Suprapubic skin (tissue), 3 donors: ENCODE data around the gene ASB18.

Source experiments
- CTCF ChIP-seq, 2 donors: fragments of 200-600 bp in 1 of 2; fragments of 450-650 bp in 1 of 2; sonication (generic) in 1 of 2; IDR thresholded peaks; one replicate each; pipeline ENCODE4 v1.5.1; 2016 to 2019; ENCODE audit warnings: antibody characterized with exemption in 2 of 2, mild to moderate bottlenecking in 1 of 2, moderate library complexity in 1 of 2
- POLR2A ChIP-seq, 2 donors: fragments of 450-650 bp; IDR thresholded peaks; one replicate each; pipeline ENCODE4 v1.6.1; 2017; ENCODE audit warnings: antibody characterized with exemption in 2 of 2, mild to moderate bottlenecking in 2 of 2, moderate library complexity in 2 of 2

GRCh38 chr2:236254001-236254400 is 10.2 kb downstream of the ASB18 start:
- no peak for TF ChIP-seq POLR2A (IDR thresholded peaks at IDR 0.05)
- no peak for TF ChIP-seq CTCF (IDR thresholded peaks at IDR 0.05)
